HG02798 (cell line): ENCODE measurements around the gene ZKSCAN2.

Source experiments
- ATAC-seq: cut with Tn5 transposase; IDR thresholded peaks from one replicate; pipeline ENCODE4 v1.9.1; 2021; ENCODE audit warnings: mild to moderate bottlenecking; ENCODE audit not compliant: unreplicated experiment, poor library complexity

ZKSCAN2 gene

DNA sequence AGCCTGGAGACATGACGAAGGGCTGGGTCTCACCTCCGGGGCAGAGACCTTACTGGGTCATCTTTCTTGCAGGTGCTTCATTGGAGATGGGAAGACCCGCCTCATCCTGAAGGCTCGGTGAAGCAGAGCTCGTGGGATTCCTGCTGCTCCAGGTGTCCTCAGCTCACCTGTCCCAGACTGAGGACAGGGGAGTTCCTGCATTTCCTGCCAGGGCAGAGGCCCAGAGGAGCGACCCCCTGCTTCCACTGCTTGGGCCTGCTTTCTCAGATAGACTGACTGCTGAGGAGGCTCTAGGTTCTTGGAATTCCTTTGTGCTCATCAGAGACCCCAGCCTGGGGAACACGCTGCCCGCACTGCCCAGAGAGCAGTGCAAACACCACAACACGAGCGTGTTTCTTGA is 29.3 kb downstream of the ZKSCAN2 start:
- ATAC-seq, result no peak

DNA sequence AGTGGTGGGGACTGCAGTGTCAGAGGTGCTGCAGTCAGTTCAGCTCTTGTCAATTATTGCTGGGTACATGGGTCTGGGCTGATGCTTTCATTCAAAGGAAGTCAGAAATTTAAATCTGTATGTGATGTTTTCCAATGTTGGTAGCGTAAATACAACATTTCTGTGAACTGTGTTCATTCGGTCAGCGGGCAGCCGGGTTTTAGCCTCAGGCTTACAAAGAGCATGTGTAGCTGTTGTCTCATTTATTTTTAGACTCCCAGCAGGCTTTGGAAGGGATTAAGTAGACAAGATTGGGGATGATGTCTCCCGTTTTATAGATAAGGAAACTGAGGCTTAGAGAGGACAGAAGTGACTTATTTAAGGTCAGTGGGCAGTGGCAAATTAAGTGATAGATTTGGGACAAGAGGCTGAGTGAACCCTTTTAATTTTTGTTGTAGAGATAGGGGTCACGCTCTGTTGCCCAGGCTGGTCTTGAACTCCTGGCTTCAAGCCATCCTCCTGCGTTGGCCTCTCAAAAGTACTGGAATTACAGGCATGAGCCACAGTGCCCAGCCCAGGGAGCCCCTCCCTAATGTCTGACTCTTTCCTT is 32.8 kb downstream of the ZKSCAN2 start:
- no peak for ATAC-seq

DNA sequence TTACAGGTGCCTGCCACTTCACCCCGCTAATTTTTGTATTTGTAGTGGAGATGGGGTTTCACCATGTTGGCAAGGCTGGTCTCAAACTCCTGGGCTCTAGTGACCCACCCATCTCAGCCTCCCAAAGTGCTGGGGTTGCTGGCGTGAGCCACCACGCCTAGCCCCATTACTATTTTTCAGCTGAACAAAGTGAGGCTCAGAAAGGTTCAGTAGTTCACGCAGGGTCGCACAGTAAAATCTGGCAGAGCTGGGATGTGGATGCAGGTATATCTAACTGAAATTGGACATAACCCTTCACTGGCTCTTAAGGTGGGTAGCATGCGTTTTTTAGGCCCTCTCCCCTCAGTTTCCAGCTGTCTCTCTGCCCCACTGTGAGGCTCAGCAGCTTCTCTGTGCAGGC is 33.7 kb downstream of the ZKSCAN2 start:
- ATAC-seq, result no peak

DNA sequence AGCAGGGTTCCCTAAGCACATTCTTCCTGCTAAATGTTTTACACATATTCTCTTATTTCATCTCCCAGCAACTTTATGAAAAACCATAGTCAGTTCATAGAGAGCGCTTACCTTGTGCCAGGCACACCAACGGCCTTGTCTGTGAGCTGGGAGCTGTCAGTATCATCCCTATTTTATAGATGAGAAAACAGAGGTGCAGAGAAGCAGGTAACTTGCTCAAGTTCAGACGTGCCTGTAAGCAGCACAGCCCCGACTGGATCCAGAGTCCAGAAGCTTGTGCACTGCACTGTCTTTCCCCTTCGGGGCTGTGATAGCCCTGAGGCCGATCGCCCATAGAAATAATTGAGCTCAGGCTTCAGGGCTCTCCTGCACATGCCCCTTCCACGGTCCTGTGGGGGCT is 34.7 kb downstream of the ZKSCAN2 start:
- ATAC-seq, result no peak

DNA sequence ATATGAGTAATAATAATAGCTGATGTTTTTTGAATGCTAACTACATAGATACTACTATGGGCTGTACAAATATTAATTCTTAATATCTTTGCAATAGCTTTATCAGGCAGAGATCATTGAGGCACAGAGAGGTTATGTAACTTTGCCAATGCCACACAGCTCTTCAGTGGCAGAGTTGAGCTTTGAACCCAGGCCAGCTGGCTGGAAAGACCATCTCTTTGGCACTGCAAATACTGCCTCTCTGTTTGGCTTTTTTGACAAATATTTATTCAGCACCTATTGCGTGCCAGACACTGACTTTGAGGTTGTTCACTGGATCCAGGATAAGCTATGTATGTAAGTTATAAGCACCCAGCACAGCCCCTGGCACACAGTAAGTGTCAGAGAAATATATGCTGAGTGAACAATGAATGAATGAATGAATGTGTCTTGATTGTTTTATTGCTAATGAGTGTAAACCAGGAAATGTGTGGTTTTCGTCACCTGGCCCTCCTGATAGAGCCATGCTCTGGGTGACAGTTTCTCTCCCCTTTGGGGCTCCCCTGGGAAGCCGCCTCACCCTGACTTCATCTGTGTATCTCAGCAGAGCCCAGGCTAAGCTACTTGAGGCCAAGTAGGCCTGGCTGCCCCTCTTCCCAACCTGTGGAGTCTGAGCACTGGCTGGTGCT is 38.4 kb downstream of the ZKSCAN2 start:
- no peak for ATAC-seq

DNA sequence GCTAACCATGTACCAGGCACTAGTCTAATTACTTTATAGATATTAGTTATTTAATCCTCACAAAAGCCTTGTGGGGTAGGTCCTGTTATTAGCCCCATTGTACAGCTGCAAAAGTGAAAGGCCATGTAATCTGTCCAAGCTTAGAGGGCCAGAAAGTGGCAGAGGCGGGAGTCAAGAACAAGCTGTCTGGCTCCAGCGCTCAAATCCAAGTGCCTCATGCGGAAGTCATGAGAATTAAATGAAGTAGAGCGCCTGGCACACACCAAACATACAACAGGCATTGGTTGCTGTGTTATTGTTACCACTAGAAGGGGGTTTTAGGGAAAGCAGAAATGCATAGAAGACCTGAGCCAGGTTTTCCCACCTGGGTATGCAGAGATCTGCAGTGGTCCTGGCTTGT is 39.7 kb downstream of the ZKSCAN2 start:
- ATAC-seq, result no peak

DNA sequence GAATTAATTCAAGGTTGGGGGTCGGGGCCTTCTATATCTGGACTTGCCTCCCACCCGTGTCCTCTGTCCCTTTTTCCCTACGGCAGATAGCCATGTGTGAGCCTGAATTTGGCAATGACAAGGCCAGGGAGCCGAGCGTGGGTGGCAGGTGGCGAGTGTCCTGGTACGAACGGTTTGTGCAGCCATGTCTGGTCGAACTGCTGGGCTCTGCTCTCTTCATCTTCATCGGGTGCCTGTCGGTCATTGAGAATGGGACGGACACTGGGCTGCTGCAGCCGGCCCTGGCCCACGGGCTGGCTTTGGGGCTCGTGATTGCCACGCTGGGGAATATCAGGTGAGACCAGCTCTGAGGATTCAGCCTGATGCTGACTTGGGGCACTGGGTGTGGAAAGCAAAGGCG is 40.5 kb downstream of the ZKSCAN2 start:
- no peak for ATAC-seq

DNA sequence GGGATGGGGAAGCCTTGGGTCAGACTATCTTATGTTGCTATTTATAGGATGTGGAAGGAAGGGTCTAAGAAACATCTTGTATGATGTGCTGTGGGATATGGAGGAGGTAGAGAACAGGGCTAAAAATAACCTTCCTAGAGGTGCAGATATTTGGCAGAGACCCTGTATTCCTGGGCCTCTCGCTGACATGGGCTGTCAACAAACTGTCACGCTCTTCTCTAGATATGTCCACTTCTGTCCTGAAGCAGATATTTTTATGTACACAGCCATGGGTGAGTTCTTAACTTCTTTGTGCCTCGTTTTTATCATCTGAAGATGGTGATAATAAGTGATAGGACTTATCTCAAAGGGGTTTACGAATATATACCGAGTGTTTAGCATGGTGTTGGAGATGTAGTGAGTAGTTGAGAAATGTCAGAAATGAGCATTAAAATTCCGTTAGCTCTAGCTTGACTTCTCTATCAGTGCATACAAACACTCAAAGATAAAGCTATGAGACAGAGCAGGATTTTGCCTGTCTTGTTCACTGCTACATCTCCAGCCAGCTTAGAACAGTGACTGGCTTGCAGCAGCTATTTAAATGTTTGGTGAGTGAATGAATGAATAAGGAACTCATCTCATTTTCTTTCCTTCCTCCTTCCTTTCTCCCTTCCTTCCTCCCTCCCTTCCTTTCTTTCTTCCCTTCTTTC is 43.8 kb downstream of the ZKSCAN2 start:
- no peak for ATAC-seq

DNA sequence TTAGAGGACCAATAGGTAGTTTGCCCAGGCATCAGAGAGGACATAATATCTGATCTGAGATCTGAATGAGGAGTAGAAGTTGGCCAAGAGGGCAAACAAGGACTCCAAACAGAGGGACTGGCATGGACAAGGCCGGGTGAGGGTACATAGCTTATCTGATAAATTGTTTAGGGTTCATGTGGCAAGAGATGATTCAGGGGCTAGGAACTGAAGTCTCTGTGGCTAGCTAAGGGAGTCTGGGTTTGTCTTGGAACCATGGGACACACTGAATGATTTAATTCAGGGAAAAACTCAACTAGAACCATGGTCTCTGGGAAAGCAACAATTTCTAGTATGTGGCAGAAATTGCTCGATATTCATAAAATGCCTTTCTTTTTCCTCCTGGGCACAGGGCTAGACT is 45.0 kb downstream of the ZKSCAN2 start:
- ATAC-seq, result no peak

DNA sequence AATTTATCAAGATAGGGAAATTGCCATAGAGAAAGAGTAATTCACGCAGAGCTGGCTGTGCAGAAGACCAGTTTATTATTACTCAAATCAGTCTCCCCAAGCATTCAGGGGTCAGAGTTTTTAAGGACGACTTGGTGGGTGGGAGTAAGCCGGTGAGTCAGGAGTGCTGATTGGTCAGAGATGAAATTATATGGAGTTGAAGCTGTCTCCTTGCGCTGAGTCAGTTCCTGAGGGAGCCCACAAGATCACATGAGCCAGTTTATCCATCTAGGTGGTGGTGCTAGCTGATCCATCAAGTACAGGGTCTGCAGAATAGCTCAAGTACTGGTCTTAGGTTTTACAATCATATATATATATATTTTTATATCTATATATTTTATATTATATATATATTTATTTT is 46.9 kb downstream of the ZKSCAN2 start:
- no peak for ATAC-seq

DNA sequence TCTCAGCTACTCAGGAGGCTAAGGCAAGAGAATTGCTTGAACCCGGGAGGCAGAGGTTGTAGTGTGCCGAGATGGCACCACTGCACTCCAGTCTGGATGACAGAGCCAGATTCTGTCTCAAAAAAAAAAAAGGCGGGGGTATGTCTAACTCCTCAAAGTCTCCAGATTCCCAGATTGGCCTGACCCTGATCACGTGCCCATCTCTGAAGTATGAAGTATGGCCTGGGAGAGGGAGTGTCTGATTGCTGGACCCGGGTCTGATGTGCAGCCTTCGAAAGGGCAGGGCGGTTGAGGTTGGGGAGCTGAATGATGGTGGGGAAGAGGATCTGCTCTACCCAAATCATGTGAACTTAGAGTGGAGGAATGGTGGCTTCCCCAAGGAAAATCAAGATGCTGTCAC is 58.2 kb downstream of the ZKSCAN2 start:
- no peak for ATAC-seq

DNA sequence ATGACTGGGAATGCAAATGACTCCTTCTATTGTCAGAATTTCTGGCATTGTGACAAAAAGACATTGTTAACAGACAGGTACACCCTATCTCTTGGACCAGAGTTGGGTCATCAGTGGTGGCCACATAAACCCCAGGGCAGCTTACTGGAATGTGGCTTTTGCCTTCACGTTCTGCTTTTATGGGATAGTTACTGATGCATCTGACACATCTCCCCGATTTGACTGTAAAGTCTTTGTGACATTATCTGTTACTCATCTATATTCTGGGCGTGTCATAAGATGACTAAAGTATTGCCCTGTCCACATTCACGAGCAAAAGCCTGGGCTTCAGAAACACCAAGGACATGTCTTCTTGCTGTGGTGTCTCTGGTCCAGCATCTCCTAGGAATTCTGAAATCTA is 59.6 kb downstream of the ZKSCAN2 start:
- no peak for ATAC-seq

DNA sequence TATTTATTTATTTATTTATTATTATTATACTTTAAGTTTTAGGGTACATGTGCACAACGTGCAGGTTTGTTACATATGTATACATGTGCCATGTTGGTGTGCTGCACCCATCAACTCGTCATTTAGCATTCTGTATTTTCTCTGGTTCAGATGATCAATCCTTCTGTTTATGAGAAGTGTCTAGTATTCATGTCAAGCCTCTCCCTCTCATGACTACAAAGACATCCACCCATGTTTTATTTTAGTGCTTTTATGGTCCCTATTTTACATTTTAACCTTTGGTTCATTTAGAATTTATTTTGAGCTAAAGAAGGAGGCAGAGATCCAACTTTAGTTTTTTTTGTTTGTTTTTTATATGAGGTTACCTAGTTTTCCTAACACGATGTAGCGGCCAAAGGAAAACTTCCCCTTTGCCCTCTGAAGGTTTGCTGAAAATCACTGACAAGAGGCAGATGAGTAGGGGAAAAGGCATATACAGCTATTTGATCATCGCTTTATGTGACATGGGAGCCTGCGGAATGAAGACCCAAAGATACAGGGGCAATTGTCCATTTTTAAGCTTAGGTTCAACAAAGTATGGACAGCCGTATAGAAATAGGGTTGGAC is 63.3 kb downstream of the ZKSCAN2 start:
- no peak for ATAC-seq

DNA sequence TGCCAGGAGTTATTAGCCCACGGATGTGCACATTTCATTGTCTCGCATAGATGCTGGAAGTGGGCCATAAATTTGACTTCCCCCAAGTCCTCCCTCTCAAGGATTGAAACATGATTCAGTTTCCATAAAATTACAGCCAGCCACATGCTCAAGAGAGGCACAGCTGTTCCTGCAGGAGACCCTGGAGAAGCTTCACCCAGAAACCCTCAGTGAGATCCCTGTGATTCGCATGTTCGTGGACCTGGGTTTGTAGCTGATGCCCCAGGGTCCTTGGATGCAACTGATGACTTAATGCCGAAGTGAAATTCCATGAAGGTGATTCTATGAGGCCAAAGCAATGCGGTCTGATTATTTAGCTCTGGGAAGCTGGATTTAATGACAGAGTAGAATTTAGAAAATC is 65.5 kb downstream of the ZKSCAN2 start:
- no peak for ATAC-seq

DNA sequence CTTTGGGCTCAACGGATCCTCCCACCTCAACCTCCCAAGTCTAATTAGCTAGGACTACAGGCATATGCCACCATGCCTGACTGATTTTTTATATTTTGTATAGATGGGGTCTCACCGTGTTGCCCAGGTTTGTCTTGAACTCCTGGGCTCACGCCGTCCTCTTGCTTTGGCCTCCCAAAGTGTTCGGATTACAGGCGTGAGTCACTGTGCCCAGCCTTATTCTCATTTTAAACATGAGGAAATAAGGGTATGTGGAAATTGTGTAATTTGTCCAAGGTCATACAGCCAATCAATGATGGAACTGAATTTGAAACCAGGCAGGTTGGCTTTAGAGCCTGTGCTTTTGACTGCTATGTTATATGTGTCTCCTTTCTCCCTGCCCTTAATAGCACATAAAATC is 68.3 kb downstream of the ZKSCAN2 start:
- ATAC-seq, result no peak

DNA sequence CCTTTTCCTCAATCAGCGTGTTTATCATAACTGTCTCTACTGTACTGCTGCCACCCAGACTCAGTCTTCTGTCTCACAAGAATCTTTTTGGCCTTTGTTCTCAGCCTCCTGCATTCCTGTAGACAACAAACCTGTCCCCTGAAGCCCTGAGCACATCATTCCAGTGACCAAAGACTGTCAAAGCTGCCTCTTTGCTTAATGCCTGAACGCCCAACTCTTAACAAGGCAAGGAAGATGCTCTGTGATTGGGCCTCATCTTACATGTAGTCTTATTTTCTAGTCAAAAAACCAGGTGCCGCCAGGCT is 70.2 kb downstream of the ZKSCAN2 start:
- no peak for ATAC-seq
